HEK293 (cell line): ENCODE data around the gene AKAP17A.

Experiments
- BCL11A ChIP-seq: fragments of 450-650 bp; formaldehyde crosslinking; IDR thresholded peaks from 2 replicates; pipeline ENCODE4 v1.5.1; 2016; ENCODE audit warnings: low read depth, missing biosample characterization, missing genetic modification characterization
- EGR2 ChIP-seq: fragments of 450-650 bp; formaldehyde crosslinking; IDR thresholded peaks from 2 replicates; pipeline ENCODE4 v1.5.1; 2016; ENCODE audit warnings: low read depth, missing biosample characterization, missing genetic modification characterization
- GLI2 ChIP-seq: fragments of 450-650 bp; formaldehyde crosslinking; IDR thresholded peaks from 2 replicates; pipeline ENCODE4; 2017; ENCODE audit warnings: missing biosample characterization, missing genetic modification characterization, low read depth, borderline replicate concordance
- GLI4 ChIP-seq: fragments of 450-650 bp; formaldehyde crosslinking; IDR thresholded peaks from 2 replicates; pipeline ENCODE4 v1.5.1; 2016; ENCODE audit warnings: missing biosample characterization, missing genetic modification characterization
- KLF10 ChIP-seq: fragments of 450-650 bp; IDR thresholded peaks from 2 replicates; pipeline ENCODE4 v1.5.1; 2018; ENCODE audit warnings: missing biosample characterization, mild to moderate bottlenecking, missing genetic modification characterization
- KLF16 ChIP-seq: fragments of 450-650 bp; formaldehyde crosslinking; IDR thresholded peaks from 2 replicates; pipeline ENCODE4 v1.5.1; 2017; ENCODE audit warnings: missing biosample characterization, missing genetic modification characterization
- KLF8 ChIP-seq: fragments of 450-650 bp; formaldehyde crosslinking; IDR thresholded peaks from 2 replicates; pipeline ENCODE4 v1.5.1; 2016; ENCODE audit warnings: missing biosample characterization, missing genetic modification characterization
- OVOL3 ChIP-seq: fragments of 450-650 bp; formaldehyde crosslinking; IDR thresholded peaks from 2 replicates; pipeline ENCODE4 v1.5.1; 2016; ENCODE audit warnings: missing biosample characterization, missing genetic modification characterization
- TRIM28 ChIP-seq: IDR thresholded peaks from 2 replicates; pipeline ENCODE4 v1.6.1; 2011; ENCODE audit warnings: low read length, control low read depth, borderline replicate concordance
- ZBTB21 ChIP-seq: fragments of 450-650 bp; formaldehyde crosslinking; IDR thresholded peaks from 2 replicates; pipeline ENCODE4 v1.5.1; 2017; ENCODE audit warnings: missing biosample characterization, missing genetic modification characterization
- ZNF121 ChIP-seq: fragments of 450-650 bp; formaldehyde crosslinking; IDR thresholded peaks from 2 replicates; pipeline ENCODE4 v1.5.1; 2016; ENCODE audit warnings: missing biosample characterization, missing genetic modification characterization
- ZNF132 ChIP-seq: fragments of 450-650 bp; formaldehyde crosslinking; IDR thresholded peaks from 2 replicates; pipeline ENCODE4 v1.5.1; 2017; ENCODE audit warnings: missing biosample characterization, missing genetic modification characterization, borderline replicate concordance
- ZNF184 ChIP-seq: fragments of 450-650 bp; IDR thresholded peaks from 2 replicates; pipeline ENCODE4 v1.5.1; 2018; ENCODE audit warnings: missing biosample characterization, mild to moderate bottlenecking, missing genetic modification characterization
- ZNF202 ChIP-seq: fragments of 450-650 bp; formaldehyde crosslinking; IDR thresholded peaks from 2 replicates; pipeline ENCODE4 v1.5.1; 2016; ENCODE audit warnings: missing biosample characterization, missing genetic modification characterization, borderline replicate concordance
- ZNF335 ChIP-seq: fragments of 450-650 bp; formaldehyde crosslinking; conservative IDR thresholded peaks from 2 replicates; pipeline ENCODE4 v1.5.1; 2016; ENCODE audit warnings: missing biosample characterization, missing genetic modification characterization
- ZNF391 ChIP-seq: fragments of 450-650 bp; formaldehyde crosslinking; IDR thresholded peaks from 2 replicates; pipeline ENCODE4 v1.5.1; 2016; ENCODE audit warnings: low read depth, missing biosample characterization, missing genetic modification characterization, borderline replicate concordance
- ZNF416 ChIP-seq: fragments of 450-650 bp; formaldehyde crosslinking; IDR thresholded peaks from 2 replicates; pipeline ENCODE4 v1.5.1; 2016; ENCODE audit warnings: missing biosample characterization, missing genetic modification characterization
- ZNF623 ChIP-seq: fragments of 450-650 bp; formaldehyde crosslinking; IDR thresholded peaks from 2 replicates; pipeline ENCODE4 v1.5.1; 2016; ENCODE audit warnings: missing biosample characterization, missing genetic modification characterization
- ZNF777 ChIP-seq: fragments of 450-650 bp; formaldehyde crosslinking; IDR thresholded peaks from 2 replicates; pipeline ENCODE4 v1.5.1; 2017; ENCODE audit warnings: missing biosample characterization, missing genetic modification characterization, borderline replicate concordance
- ZSCAN30 ChIP-seq: fragments of 450-650 bp; IDR thresholded peaks from 2 replicates; pipeline ENCODE4 v1.5.1; 2018; ENCODE audit warnings: missing biosample characterization, mild to moderate bottlenecking, missing genetic modification characterization, moderate library complexity
- TF ChIP-seq, protein P1 (sequence below): sonication (generic); formaldehyde crosslinking; IDR thresholded peaks from 2 replicates; pipeline ENCODE4 v1.8.1; 2022; ENCODE audit warnings: mild to moderate bottlenecking, moderate library complexity, missing genetic modification reagents
- TF ChIP-seq, protein P2 (sequence below): fragments of 450-650 bp; formaldehyde crosslinking; IDR thresholded peaks from 2 replicates; pipeline ENCODE4 v1.5.1; 2016; ENCODE audit warnings: missing biosample characterization, missing genetic modification characterization, borderline replicate concordance
- TF ChIP-seq, protein P3 (sequence below): fragments of 450-650 bp; formaldehyde crosslinking; IDR thresholded peaks from 2 replicates; pipeline ENCODE4 v1.5.1; 2016; ENCODE audit warnings: missing biosample characterization, missing genetic modification characterization
- TF ChIP-seq, protein P4 (sequence below): fragments of 450-650 bp; formaldehyde crosslinking; IDR thresholded peaks from 2 replicates; pipeline ENCODE4 v1.5.1; 2016; ENCODE audit warnings: missing biosample characterization, missing genetic modification characterization
- TF ChIP-seq, protein P5 (sequence below): fragments of 450-650 bp; formaldehyde crosslinking; IDR thresholded peaks from 2 replicates; pipeline ENCODE4 v1.5.1; 2016; ENCODE audit warnings: missing biosample characterization, missing genetic modification characterization

The AKAP17A gene

DNA sequence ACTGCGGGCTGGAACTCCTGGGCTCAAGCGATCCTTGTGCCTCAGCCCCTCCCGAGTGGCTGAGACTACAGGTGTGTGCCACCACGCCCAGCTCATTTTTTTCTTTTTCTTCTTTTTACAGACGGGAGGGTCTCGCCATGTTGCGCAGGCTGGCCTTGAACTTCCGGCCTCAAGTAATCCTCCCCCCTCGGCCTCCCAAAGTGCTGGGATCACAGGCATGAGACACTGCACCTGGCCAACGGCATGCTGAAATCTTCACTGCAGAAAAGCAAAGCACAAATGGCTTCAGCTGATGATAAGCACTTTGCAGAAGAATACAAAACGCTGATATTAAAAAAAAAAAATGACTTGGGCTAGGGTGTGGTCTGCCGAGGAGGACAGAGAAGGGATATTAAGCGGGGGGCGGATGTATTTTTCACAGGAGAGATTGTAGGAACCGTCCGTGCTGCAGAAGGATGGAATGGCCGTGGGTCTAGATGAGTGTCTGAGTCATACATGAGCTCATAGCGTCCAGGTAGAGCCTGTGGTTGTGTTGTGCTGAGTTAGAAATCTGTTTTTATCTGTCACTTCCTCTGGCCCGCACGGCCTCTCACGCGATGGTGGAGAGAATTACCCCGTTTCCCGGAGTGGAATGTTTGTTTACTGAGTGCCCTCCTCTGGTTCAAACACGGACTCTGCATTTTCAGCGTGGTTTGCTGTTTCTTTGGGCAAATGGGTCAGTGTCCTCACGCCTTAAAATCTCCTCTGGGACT is 8.5 kb upstream of the AKAP17A start (continued):
- TF ChIP-seq, protein P1, sequence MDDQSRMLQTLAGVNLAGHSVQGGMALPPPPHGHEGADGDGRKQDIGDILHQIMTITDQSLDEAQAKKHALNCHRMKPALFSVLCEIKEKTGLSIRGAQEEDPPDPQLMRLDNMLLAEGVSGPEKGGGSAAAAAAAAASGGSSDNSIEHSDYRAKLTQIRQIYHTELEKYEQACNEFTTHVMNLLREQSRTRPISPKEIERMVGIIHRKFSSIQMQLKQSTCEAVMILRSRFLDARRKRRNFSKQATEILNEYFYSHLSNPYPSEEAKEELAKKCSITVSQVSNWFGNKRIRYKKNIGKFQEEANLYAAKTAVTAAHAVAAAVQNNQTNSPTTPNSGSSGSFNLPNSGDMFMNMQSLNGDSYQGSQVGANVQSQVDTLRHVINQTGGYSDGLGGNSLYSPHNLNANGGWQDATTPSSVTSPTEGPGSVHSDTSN (CRISPR knock-in tag), result no peak
- TF ChIP-seq OVOL3 (tag by site-specific recombination) (no peak), KLF8 (0 out of 2 replicates have a peak, but pooled peaks have one; percentile 65), GLI4 (tag by site-specific recombination) (no peak), ZNF416 (tag by site-specific recombination) (no peak), ZNF623 (tag by site-specific recombination) (0 out of 2 replicates have a peak, but pooled peaks have one; percentile 17), ZNF335 (tag by site-specific recombination) (no peak), ZBTB21 (tag by site-specific recombination) (peak; percentile 97), KLF10 (tag by site-specific recombination) (no peak), BCL11A (tag by site-specific recombination) (no peak), ZNF184 (no peak), ZNF202 (tag by site-specific recombination) (no peak), ZNF391 (peak; percentile 47; the same call in 1 of the 2 replicates), KLF16 (tag by site-specific recombination) (no peak), ZNF777 (tag by site-specific recombination) (no peak), ZSCAN30 (tag by site-specific recombination) (no peak), TRIM28 (0 out of 2 replicates have a peak, but pooled peaks have one; percentile 14), GLI2 (tag by site-specific recombination) (no peak), ZNF132 (tag by site-specific recombination) (no peak), EGR2 (tag by site-specific recombination) (no peak), ZNF121 (tag by site-specific recombination) (no peak)
- TF ChIP-seq, protein P2, sequence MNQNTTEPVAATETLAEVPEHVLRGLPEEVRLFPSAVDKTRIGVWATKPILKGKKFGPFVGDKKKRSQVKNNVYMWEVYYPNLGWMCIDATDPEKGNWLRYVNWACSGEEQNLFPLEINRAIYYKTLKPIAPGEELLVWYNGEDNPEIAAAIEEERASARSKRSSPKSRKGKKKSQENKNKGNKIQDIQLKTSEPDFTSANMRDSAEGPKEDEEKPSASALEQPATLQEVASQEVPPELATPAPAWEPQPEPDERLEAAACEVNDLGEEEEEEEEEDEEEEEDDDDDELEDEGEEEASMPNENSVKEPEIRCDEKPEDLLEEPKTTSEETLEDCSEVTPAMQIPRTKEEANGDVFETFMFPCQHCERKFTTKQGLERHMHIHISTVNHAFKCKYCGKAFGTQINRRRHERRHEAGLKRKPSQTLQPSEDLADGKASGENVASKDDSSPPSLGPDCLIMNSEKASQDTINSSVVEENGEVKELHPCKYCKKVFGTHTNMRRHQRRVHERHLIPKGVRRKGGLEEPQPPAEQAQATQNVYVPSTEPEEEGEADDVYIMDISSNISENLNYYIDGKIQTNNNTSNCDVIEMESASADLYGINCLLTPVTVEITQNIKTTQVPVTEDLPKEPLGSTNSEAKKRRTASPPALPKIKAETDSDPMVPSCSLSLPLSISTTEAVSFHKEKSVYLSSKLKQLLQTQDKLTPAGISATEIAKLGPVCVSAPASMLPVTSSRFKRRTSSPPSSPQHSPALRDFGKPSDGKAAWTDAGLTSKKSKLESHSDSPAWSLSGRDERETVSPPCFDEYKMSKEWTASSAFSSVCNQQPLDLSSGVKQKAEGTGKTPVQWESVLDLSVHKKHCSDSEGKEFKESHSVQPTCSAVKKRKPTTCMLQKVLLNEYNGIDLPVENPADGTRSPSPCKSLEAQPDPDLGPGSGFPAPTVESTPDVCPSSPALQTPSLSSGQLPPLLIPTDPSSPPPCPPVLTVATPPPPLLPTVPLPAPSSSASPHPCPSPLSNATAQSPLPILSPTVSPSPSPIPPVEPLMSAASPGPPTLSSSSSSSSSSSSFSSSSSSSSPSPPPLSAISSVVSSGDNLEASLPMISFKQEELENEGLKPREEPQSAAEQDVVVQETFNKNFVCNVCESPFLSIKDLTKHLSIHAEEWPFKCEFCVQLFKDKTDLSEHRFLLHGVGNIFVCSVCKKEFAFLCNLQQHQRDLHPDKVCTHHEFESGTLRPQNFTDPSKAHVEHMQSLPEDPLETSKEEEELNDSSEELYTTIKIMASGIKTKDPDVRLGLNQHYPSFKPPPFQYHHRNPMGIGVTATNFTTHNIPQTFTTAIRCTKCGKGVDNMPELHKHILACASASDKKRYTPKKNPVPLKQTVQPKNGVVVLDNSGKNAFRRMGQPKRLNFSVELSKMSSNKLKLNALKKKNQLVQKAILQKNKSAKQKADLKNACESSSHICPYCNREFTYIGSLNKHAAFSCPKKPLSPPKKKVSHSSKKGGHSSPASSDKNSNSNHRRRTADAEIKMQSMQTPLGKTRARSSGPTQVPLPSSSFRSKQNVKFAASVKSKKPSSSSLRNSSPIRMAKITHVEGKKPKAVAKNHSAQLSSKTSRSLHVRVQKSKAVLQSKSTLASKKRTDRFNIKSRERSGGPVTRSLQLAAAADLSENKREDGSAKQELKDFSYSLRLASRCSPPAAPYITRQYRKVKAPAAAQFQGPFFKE (tag by site-specific recombination), result no peak
- TF ChIP-seq, protein P3, sequence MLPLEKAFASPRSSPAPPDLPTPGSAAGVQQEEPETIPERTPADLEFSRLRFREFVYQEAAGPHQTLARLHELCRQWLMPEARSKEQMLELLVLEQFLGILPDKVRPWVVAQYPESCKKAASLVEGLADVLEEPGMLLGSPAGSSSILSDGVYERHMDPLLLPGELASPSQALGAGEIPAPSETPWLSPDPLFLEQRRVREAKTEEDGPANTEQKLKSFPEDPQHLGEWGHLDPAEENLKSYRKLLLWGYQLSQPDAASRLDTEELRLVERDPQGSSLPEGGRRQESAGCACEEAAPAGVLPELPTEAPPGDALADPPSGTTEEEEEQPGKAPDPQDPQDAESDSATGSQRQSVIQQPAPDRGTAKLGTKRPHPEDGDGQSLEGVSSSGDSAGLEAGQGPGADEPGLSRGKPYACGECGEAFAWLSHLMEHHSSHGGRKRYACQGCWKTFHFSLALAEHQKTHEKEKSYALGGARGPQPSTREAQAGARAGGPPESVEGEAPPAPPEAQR (tag by site-specific recombination), result no peak
- TF ChIP-seq, protein P4, sequence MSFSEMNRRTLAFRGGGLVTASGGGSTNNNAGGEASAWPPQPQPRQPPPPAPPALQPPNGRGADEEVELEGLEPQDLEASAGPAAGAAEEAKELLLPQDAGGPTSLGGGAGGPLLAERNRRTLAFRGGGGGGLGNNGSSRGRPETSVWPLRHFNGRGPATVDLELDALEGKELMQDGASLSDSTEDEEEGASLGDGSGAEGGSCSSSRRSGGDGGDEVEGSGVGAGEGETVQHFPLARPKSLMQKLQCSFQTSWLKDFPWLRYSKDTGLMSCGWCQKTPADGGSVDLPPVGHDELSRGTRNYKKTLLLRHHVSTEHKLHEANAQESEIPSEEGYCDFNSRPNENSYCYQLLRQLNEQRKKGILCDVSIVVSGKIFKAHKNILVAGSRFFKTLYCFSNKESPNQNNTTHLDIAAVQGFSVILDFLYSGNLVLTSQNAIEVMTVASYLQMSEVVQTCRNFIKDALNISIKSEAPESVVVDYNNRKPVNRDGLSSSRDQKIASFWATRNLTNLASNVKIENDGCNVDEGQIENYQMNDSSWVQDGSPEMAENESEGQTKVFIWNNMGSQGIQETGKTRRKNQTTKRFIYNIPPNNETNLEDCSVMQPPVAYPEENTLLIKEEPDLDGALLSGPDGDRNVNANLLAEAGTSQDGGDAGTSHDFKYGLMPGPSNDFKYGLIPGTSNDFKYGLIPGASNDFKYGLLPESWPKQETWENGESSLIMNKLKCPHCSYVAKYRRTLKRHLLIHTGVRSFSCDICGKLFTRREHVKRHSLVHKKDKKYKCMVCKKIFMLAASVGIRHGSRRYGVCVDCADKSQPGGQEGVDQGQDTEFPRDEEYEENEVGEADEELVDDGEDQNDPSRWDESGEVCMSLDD, result peak; percentile 29; the same call in 1 of the 2 replicates
- TF ChIP-seq, protein P5, sequence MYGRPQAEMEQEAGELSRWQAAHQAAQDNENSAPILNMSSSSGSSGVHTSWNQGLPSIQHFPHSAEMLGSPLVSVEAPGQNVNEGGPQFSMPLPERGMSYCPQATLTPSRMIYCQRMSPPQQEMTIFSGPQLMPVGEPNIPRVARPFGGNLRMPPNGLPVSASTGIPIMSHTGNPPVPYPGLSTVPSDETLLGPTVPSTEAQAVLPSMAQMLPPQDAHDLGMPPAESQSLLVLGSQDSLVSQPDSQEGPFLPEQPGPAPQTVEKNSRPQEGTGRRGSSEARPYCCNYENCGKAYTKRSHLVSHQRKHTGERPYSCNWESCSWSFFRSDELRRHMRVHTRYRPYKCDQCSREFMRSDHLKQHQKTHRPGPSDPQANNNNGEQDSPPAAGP (tag by site-specific recombination), result peak; percentile 86
